H9 (cell line): ENCODE measurements around the gene MYO7B. TPM values are rescaled to one million over a fixed set of nuclear protein-coding genes. Genes with fewer than 3 reads are reported as not detected.

Experiments
- DNase-seq: peaks from one replicate; pipeline ENCODE4 v3.0.0-alpha.2; 2017
- H2AFZ ChIP-seq: one replicate; pipeline ENCODE4 v1.6.1; 2013; ENCODE audit warnings: mild to moderate bottlenecking, low read length, control low read depth, moderate library complexity
- H2AK5ac ChIP-seq: 2 replicates; pipeline ENCODE4 v1.6.1; 2013; ENCODE audit warnings: low read length, control low read depth, mixed read lengths; ENCODE audit not compliant: insufficient read length
- H2BK120ac ChIP-seq: one replicate; pipeline ENCODE4 v1.6.1; 2013; ENCODE audit warnings: low read depth, mild to moderate bottlenecking, low read length, control low read depth, inconsistent platforms; ENCODE audit not compliant: poor library complexity, severe bottlenecking
- H2BK12ac ChIP-seq: 2 replicates; pipeline ENCODE4 v1.6.1; 2013; ENCODE audit warnings: low read length, control low read depth, mixed read lengths, low read depth; ENCODE audit not compliant: insufficient read length
- H2BK15ac ChIP-seq: 2 replicates; pipeline ENCODE4 v1.6.1; 2013; ENCODE audit warnings: low read depth, low read length, control low read depth
- H2BK20ac ChIP-seq: one replicate; pipeline ENCODE4 v1.6.1; 2013; ENCODE audit warnings: low read depth, mild to moderate bottlenecking, low read length, control low read depth, inconsistent platforms; ENCODE audit not compliant: poor library complexity, severe bottlenecking
- H2BK5ac ChIP-seq: 2 replicates; pipeline ENCODE4 v1.6.1; 2013; ENCODE audit warnings: low read length, control low read depth, mixed read lengths; ENCODE audit not compliant: insufficient read length
- H3K14ac ChIP-seq: 2 replicates; pipeline ENCODE4 v1.6.1; 2013; ENCODE audit warnings: low read length, control low read depth; ENCODE audit not compliant: insufficient read depth
- H3K18ac ChIP-seq: 2 replicates; pipeline ENCODE4 v1.6.1; 2013; ENCODE audit warnings: low read depth, mild to moderate bottlenecking, mixed read lengths, low read length, control low read depth; ENCODE audit not compliant: insufficient read length
- H3K23ac ChIP-seq: 2 replicates; pipeline ENCODE4 v1.6.1; 2013; ENCODE audit warnings: low read length, control low read depth, mixed read lengths, low read depth; ENCODE audit not compliant: insufficient read length
- H3K23me2 ChIP-seq: 2 replicates; pipeline ENCODE4 v1.6.1; 2013; ENCODE audit warnings: low read depth, mild to moderate bottlenecking, mixed read lengths, low read length, control low read depth; ENCODE audit not compliant: insufficient read length, poor library complexity, severe bottlenecking
- H3K27ac ChIP-seq: 2 replicates; pipeline ENCODE4 v1.5.1; 2013; ENCODE audit warnings: low read length, control low read depth, mixed read lengths, low read depth; ENCODE audit not compliant: insufficient read length
- H3K27me3 ChIP-seq: 2 replicates; pipeline ENCODE4 v1.6.1; 2013; ENCODE audit warnings: low read length, control low read depth, inconsistent platforms; ENCODE audit not compliant: insufficient read depth
- H3K4ac ChIP-seq: 2 replicates; pipeline ENCODE4 v1.6.1; 2013; ENCODE audit warnings: low read depth, mild to moderate bottlenecking, control low read depth, inconsistent platforms, low read length, moderate library complexity
- H3K4me1 ChIP-seq: 2 replicates; pipeline ENCODE4 v1.6.1; 2013; ENCODE audit warnings: low read length, control low read depth, inconsistent platforms; ENCODE audit not compliant: insufficient read depth
- H3K4me2 ChIP-seq: 2 replicates; pipeline ENCODE4 v1.6.1; 2013; ENCODE audit warnings: low read length, control low read depth, mixed read lengths; ENCODE audit not compliant: insufficient read length, insufficient read depth
- H3K56ac ChIP-seq: 2 replicates; pipeline ENCODE4 v1.6.1; 2013; ENCODE audit warnings: low read depth, mild to moderate bottlenecking, mixed read lengths, low read length, control low read depth; ENCODE audit not compliant: insufficient read length
- H3K79me1 ChIP-seq: 2 replicates; pipeline ENCODE4 v1.6.1; 2013; ENCODE audit warnings: low read depth, mild to moderate bottlenecking, moderate library complexity, low read length, control low read depth, inconsistent platforms; ENCODE audit not compliant: insufficient read depth, poor library complexity, severe bottlenecking
- H3K79me2 ChIP-seq: 2 replicates; pipeline ENCODE4 v1.6.1; 2013; ENCODE audit warnings: low read length, control low read depth, inconsistent platforms; ENCODE audit not compliant: insufficient read depth
- H3K9ac ChIP-seq: 2 replicates; pipeline ENCODE4 v1.6.1; 2013; ENCODE audit warnings: low read length, control low read depth, mixed read lengths; ENCODE audit not compliant: insufficient read length; ENCODE audit errors: extremely low read depth
- H3K9me3 ChIP-seq: one replicate; pipeline ENCODE4 v1.6.1; 2013; ENCODE audit warnings: low read depth, low read length, inconsistent platforms; ENCODE audit not compliant: control insufficient read depth
- H3T11ph ChIP-seq: one replicate; pipeline ENCODE4 v1.6.1; 2013; ENCODE audit warnings: mild to moderate bottlenecking, low read length, control low read depth, inconsistent platforms
- H4K20me1 ChIP-seq: one replicate; pipeline ENCODE4 v1.6.1; 2013; ENCODE audit not compliant: control insufficient read depth, insufficient read length, insufficient read depth
- H4K5ac ChIP-seq: 2 replicates; pipeline ENCODE4 v1.6.1; 2013; ENCODE audit warnings: low read depth, mild to moderate bottlenecking, mixed read lengths, low read length, control low read depth; ENCODE audit not compliant: insufficient read length
- H4K8ac ChIP-seq: replicated peaks from 2 replicates; pipeline ENCODE4 v1.6.1; 2013; ENCODE audit warnings: low read length, control low read depth, mixed read lengths, low read depth; ENCODE audit not compliant: insufficient read length
- H4K91ac ChIP-seq: 2 replicates; pipeline ENCODE4 v1.6.1; 2013; ENCODE audit warnings: low read depth, mild to moderate bottlenecking, moderate library complexity, mixed read lengths, low read length, control low read depth; ENCODE audit not compliant: insufficient read length
- H3K27ac Mint-ChIP-seq, 3 experiments: 2 replicates in 2 of 3; 3 replicates in 1 of 3; pipeline ENCODE4 v1.8.0; 2020 to 2021; ENCODE audit warnings: mixed read lengths in 3 of 3, mild to moderate bottlenecking in 1 of 3, moderate library complexity in 1 of 3
- H3K27me3 Mint-ChIP-seq: 2 replicates; pipeline ENCODE4 v1.8.0; 2021; ENCODE audit warnings: low read depth, mild to moderate bottlenecking, moderate library complexity, mixed read lengths
- H3K36me3 Mint-ChIP-seq, 3 experiments: 2 replicates in 2 of 3; 3 replicates in 1 of 3; pipeline ENCODE4 v1.8.0; 2020 to 2021; ENCODE audit warnings: low read depth in 3 of 3, mixed read lengths in 3 of 3; ENCODE audit not compliant: insufficient read depth in 1 of 3
- H3K4me1 Mint-ChIP-seq, 2 experiments: 2 replicates each; pipeline ENCODE4 v1.8.0; 2020; ENCODE audit warnings: mixed read lengths in 2 of 2
- H3K4me3 Mint-ChIP-seq, 2 experiments: 2 replicates in 1 of 2; 3 replicates in 1 of 2; pipeline ENCODE4 v1.8.0; 2020 to 2021; ENCODE audit warnings: mild to moderate bottlenecking in 2 of 2, mixed read lengths in 2 of 2, moderate library complexity in 1 of 2
- H3K9me3 Mint-ChIP-seq, 2 experiments: 2 replicates in 1 of 2; 3 replicates in 1 of 2; pipeline ENCODE4 v1.8.0; 2020; ENCODE audit warnings: mild to moderate bottlenecking in 2 of 2, mixed read lengths in 2 of 2, moderate library complexity in 1 of 2
- CTCF ChIP-seq: fragments of 200-600 bp; sonication (generic); conservative IDR thresholded peaks from 3 replicates; pipeline ENCODE4 v1.8.0; 2021; ENCODE audit warnings: antibody characterized with exemption, mild to moderate bottlenecking
- WGBS: extraction: QIAGEN DNeasy Blood & Tissue Kit; methylation state at CpG from one replicate; pipeline ENCODE4 v1.1.7; 2013; ENCODE audit warnings: missing lambda C conversion rate, low lambda C conversion rate, mixed read lengths; ENCODE audit not compliant: insufficient read length; ENCODE audit errors: extremely low coverage; 5-methylcytosine and 5-hydroxymethylcytosine counted together
- total RNA-seq: library from RNA; stranded (reverse); gene quantifications from 2 replicates; pipeline ENCODE4 v1.2.1, GENCODE V29; 2021

The MYO7B gene
- total RNA-seq, 1 experiment from 2014 or later = not detected

GRCh38 chr2:127552846-127553245 lies 17.4 kb downstream of the MYO7B start:
- Histone ChIP-seq H3K79me1 (no peaks in the 10 kb centered on the region), H3K23ac (no peak overlapping the region), H3K27me3 (no peaks in the 10 kb centered on the region), H2AK5ac (no peak overlapping the region), H2BK120ac (no peak overlapping the region), H3K27ac (no peak overlapping the region), H3K23me2 (no peaks in the 10 kb centered on the region), H3K4me2 (no peak overlapping the region), H2AFZ (no peak overlapping the region), H2BK12ac (no peak overlapping the region), H2BK15ac (no peak overlapping the region), H3K79me2 (no peaks in the 10 kb centered on the region), H4K8ac (no peak overlapping the region), H3K18ac (no peak overlapping the region), H2BK20ac (no peak overlapping the region), H4K5ac (no peak overlapping the region), H3K9ac (no peak overlapping the region), H3K4ac (no peak overlapping the region), H3K4me1 (no peaks in the 10 kb centered on the region), H4K91ac (no peak overlapping the region), H3T11ph (no peak overlapping the region), H3K56ac (no peak overlapping the region), H3K9me3 (no peaks in the 10 kb centered on the region), H3K14ac (no peak overlapping the region), H2BK5ac (no peak overlapping the region), H4K20me1 (no peaks in the 10 kb centered on the region)
- no peaks in the 10 kb centered on the region for H3K36me3 Mint-ChIP-seq
- H3K9me3 Mint-ChIP-seq = no peaks in the 10 kb centered on the region
- no CpG with 5 or more reads among the region's 2 CpGs for WGBS
- H3K4me3 Mint-ChIP-seq = no peak overlapping the region
- TF ChIP-seq CTCF = no peak
- H3K4me1 Mint-ChIP-seq = peaks cover 0 to 7% of the 10 kb centered on the region in 2 experiments; a peak in 1 of 4 replicates
- H3K27me3 Mint-ChIP-seq = peaks cover 26% of the 10 kb centered on the region
- DNase-seq = no peak
- H3K27ac Mint-ChIP-seq = no peak overlapping the region
